Measurements from ENCODE around the gene LRCOL1.

LRCOL1 gene

GRCh38 chr12:132566516-132567131 is 43.8 kb downstream of the LRCOL1 start:
- no peak for DNase-seq (ENCODE audit: low read depth in 3 of 3)

GRCh38 chr12:132565365-132565764 is 45.0 kb downstream of the LRCOL1 start:
- no peak for DNase-seq (ENCODE audit: low read depth in 3 of 3)

GRCh38 chr12:132563911-132564310 is 46.5 kb downstream of the LRCOL1 start:
- no peak for DNase-seq (ENCODE audit: low read depth in 3 of 3)

- DNase-seq (ENCODE audit: low read depth in 3 of 3) = no peak
Measured at GRCh38 chr12:132562489-132563021, 47.8 kb downstream of the LRCOL1 start.

GRCh38 chr12:132561427-132562156 is 48.8 kb downstream of the LRCOL1 start:
- DNase-seq (ENCODE audit: low read depth in 3 of 3) = no peak

GRCh38 chr12:132560614-132561426 is 49.6 kb downstream of the LRCOL1 start:
- DNase-seq (ENCODE audit: low read depth in 3 of 3) = peak; percentile 44 to 78 (median 56)

- DNase-seq (ENCODE audit: low read depth in 3 of 3) = no peak
Measured at GRCh38 chr12:132560364-132560613, 50.1 kb downstream of the LRCOL1 start.

GRCh38 chr12:132559652-132560363 is 50.6 kb downstream of the LRCOL1 start:
- peak in 1 of 3 experiments; percentile 31 for DNase-seq (ENCODE audit: low read depth in 3 of 3)

- DNase-seq (ENCODE audit: low read depth in 3 of 3) = no peak
Measured at GRCh38 chr12:132558861-132559623, 51.3 kb downstream of the LRCOL1 start.

- no peak for DNase-seq (ENCODE audit: low read depth in 3 of 3)
Measured at GRCh38 chr12:132558042-132558856, 52.1 kb downstream of the LRCOL1 start.

GRCh38 chr12:132557291-132558015 is 52.9 kb downstream of the LRCOL1 start:
- no peak for DNase-seq (ENCODE audit: low read depth in 3 of 3)

GRCh38 chr12:132556801-132557200 is 53.6 kb downstream of the LRCOL1 start:
- no peak for DNase-seq (ENCODE audit: low read depth in 3 of 3)

- no peak for DNase-seq (ENCODE audit: low read depth in 3 of 3)
Measured at GRCh38 chr12:132556216-132556615, 54.2 kb downstream of the LRCOL1 start.

- DNase-seq (ENCODE audit: low read depth in 3 of 3) = no peak
Measured at GRCh38 chr12:132555686-132556085, 54.7 kb downstream of the LRCOL1 start.

GRCh38 chr12:132554845-132555630 is 55.3 kb downstream of the LRCOL1 start:
- no peak for DNase-seq (ENCODE audit: low read depth in 3 of 3)
